GM12878 (cell line): ENCODE results near the gene CARD10. TPM values are rescaled to one million over a fixed set of nuclear protein-coding genes. Genes with fewer than 3 reads are reported as not detected.

Source experiments
- ATAC-seq: fragments of 200-7000 bp; cut with Tn5 transposase; 3 replicates; pipeline ENCODE4 v1.9.1; 2020; ENCODE audit warnings: mild to moderate bottlenecking, moderate library complexity
- BruUV-seq: library from RNA; stranded (reverse); fragments of 400-500 nt; replicated peaks from 2 replicates; lab custom pipeline; 2021; lab: Mats Ljungman, UMichigan
- CTCF ChIA-PET: fragments of 300-600 bp; sonication (Branson Sonifier 250); formaldehyde crosslinking; extraction: SDS; loops from one replicate; lab custom pipeline; 2021; ENCODE audit warnings: inconsistent platforms; lab: Yijun Ruan, JAX
- POLR2A ChIA-PET: fragments of 350-600 bp; formaldehyde crosslinking; extraction: SDS; loops from one replicate; lab custom pipeline; 2021; ENCODE audit warnings: inconsistent platforms; lab: Charles Lee
- RAD21 ChIA-PET: fragments of 300-600 bp; sonication (Branson Sonifier 250); formaldehyde crosslinking; loops from one replicate; lab custom pipeline; 2023; ENCODE audit warnings: antibody characterized with exemption; ENCODE audit not compliant: unreplicated experiment; lab: Charles Lee
- SMC1A ChIA-PET: fragments of 300-600 bp; sonication (Branson Sonifier 250); formaldehyde crosslinking; loops from one replicate; lab custom pipeline; 2023; ENCODE audit not compliant: unreplicated experiment, uncharacterized antibody; lab: Charles Lee
- DNase-seq: peaks from one replicate; pipeline ENCODE4 v3.0.0-alpha.2; 2011; ENCODE audit warnings: low read depth, low spot score
- FAIRE-seq: peaks from 3 replicates; lab custom pipeline; 2011; peaks lifted over from hg19 to GRCh38; lab: Jason Lieb, UNC
- H2AFZ ChIP-seq: 2 replicates; pipeline ENCODE4 v1.6.0; 2011; ENCODE audit warnings: low read depth, low read length, control low read depth; ENCODE audit not compliant: control insufficient read depth
- H3K27ac ChIP-seq: 2 replicates; pipeline ENCODE4 v1.5.1; 2011; ENCODE audit warnings: control low read depth; ENCODE audit not compliant: control insufficient read depth, insufficient read depth
- H3K27me3 ChIP-seq, 2 experiments: replicated peaks in 1 of 2; 2 replicates each; pipeline versions ENCODE4 v1.6.0 to v1.6.1; 2011; ENCODE audit warnings: low read length in 1 of 2; ENCODE audit not compliant: control insufficient read depth in 2 of 2, insufficient read depth in 2 of 2
- H3K36me3 ChIP-seq, 2 experiments: 2 replicates each; pipeline ENCODE4 v1.5.1; 2011; ENCODE audit warnings: low read length in 1 of 2; ENCODE audit not compliant: control insufficient read depth in 2 of 2, insufficient read depth in 2 of 2
- H3K4me1 ChIP-seq: 2 replicates; pipeline ENCODE4 v1.6.1; 2011; ENCODE audit warnings: mild to moderate bottlenecking, low read length, moderate library complexity, mixed read lengths; ENCODE audit not compliant: control insufficient read depth, insufficient read depth
- H3K4me2 ChIP-seq: 2 replicates; pipeline ENCODE4 v1.6.0; 2011; ENCODE audit warnings: control low read depth; ENCODE audit not compliant: control insufficient read depth, insufficient read depth
- H3K4me3 ChIP-seq: fragments of 200-600 bp; sonication (generic); 2 replicates; pipeline ENCODE4 v1.5.1; 2016
- H3K79me2 ChIP-seq: 2 replicates; pipeline ENCODE4 v1.6.0; 2011; ENCODE audit warnings: low read length; ENCODE audit not compliant: control insufficient read depth, insufficient read depth
- H3K9ac ChIP-seq: 2 replicates; pipeline ENCODE4 v1.8.0; 2011; ENCODE audit warnings: low read length, control low read depth, mixed read lengths; ENCODE audit not compliant: control insufficient read depth, insufficient read depth
- H3K9me3 ChIP-seq: replicated peaks from 3 replicates; pipeline ENCODE4 v1.5.1; 2011; ENCODE audit warnings: mild to moderate bottlenecking, low read length; ENCODE audit not compliant: control insufficient read depth, insufficient read depth
- H4K20me1 ChIP-seq: 2 replicates; pipeline ENCODE4 v1.6.0; 2011; ENCODE audit not compliant: control insufficient read depth, insufficient read depth
- BACH1 ChIP-seq: fragments of 450-650 bp; IDR thresholded peaks from 2 replicates; pipeline ENCODE4 v1.6.1; 2017; ENCODE audit warnings: mild to moderate bottlenecking, borderline replicate concordance
- JUND ChIP-seq: IDR thresholded peaks from 2 replicates; pipeline ENCODE4 v1.6.1; 2012; ENCODE audit warnings: low read depth, mild to moderate bottlenecking, low read length, improper control_type of control experiment, moderate library complexity
- NFXL1 ChIP-seq: fragments of 450-650 bp; IDR thresholded peaks from 2 replicates; pipeline ENCODE4 v1.6.1; 2017; ENCODE audit warnings: antibody characterized with exemption, mild to moderate bottlenecking, borderline replicate concordance
- NR2C2 ChIP-seq: IDR thresholded peaks from 2 replicates; pipeline ENCODE4 v1.6.1; 2011; ENCODE audit warnings: borderline replicate concordance, low read depth; ENCODE audit not compliant: control insufficient read depth, insufficient read length
- PAX8 ChIP-seq: fragments of 450-650 bp; IDR thresholded peaks from 2 replicates; pipeline ENCODE4 v1.6.1; 2017; ENCODE audit warnings: mild to moderate bottlenecking, moderate library complexity
- WGBS: methylation state at CpG from one replicate; pipeline ENCODE4 v1.1.6; 2016; ENCODE audit warnings: low lambda C conversion rate; ENCODE audit not compliant: insufficient replicate concordance, insufficient coverage; ENCODE audit errors: missing lambda C conversion rate; 5-methylcytosine and 5-hydroxymethylcytosine counted together
- in situ Hi-C: fragments of 300-500 bp; cut with MboI; formaldehyde crosslinking; loops from 9 replicates; pipeline ENCODE4 v1.14.3; 2018; ENCODE audit warnings: mixed read lengths
- intact Hi-C: fragments of 100-400 bp; cut with micrococcal nuclease; formaldehyde crosslinking; loops from one replicate; pipeline ENCODE4 v1.14.2; 2022; ENCODE audit not compliant: unreplicated experiment
- polyA plus RNA-seq, 11 experiments: library from polyadenylated mRNA; depleted of rRNA in 4 of 11; unstranded in 6 of 11; stranded (reverse) in 5 of 11; fragments of >200 nt; fragmentation: Nextera tagmentation in 4 of 11; fragmentation: Illumina TruSeq in 1 of 11; extraction: Ambion mirVana in 4 of 11; extraction: Trizol in 1 of 11; gene quantifications; 1 replicate in 1 of 11; 2 replicates in 10 of 11; pipeline versions ENCODE4 v1.2.1 to v1.2.3, GENCODE V29; 2011 to 2016; ENCODE audit warnings: inconsistent platforms in 2 of 11, missing spikeins in 2 of 11, low read depth in 1 of 11
- total RNA-seq, 4 experiments: library from RNA; depleted of rRNA in 3 of 4; stranded (reverse); fragments of >200 nt in 3 of 4; fragmentation: Illumina TruSeq in 1 of 4; extraction: Trizol in 1 of 4; gene quantifications; 2 replicates each; pipeline versions ENCODE4 v1.2.1 to v1.2.3, GENCODE V29; 2013 to 2021
- TF ChIP-seq, protein P1 (sequence below): fragments of 450-650 bp; formaldehyde crosslinking; IDR thresholded peaks from 2 replicates; pipeline ENCODE4 v1.5.0; 2022; ENCODE audit warnings: mild to moderate bottlenecking, missing genetic modification characterization
- TF ChIP-seq, protein P2 (sequence below): IDR thresholded peaks from 2 replicates; pipeline ENCODE4 v1.6.1; 2011; ENCODE audit warnings: low read depth, mild to moderate bottlenecking, low read length, moderate library complexity, borderline replicate concordance; ENCODE audit errors: extremely low read depth
- TF ChIP-seq, protein P3 (sequence below): fragments of 450-650 bp; IDR thresholded peaks from 2 replicates; pipeline ENCODE4 v1.6.1; 2016; ENCODE audit warnings: mild to moderate bottlenecking
- TF ChIP-seq, protein P4 (sequence below): fragments of 150-350 bp; IDR thresholded peaks from 2 replicates; pipeline ENCODE4 v1.6.1; 2014; ENCODE audit warnings: mild to moderate bottlenecking, low read depth, low read length

The CARD10 gene
- total and polyA plus RNA-seq, 10 of the 15 experiments (the other 5 are each of a cell fraction or from before 2014, with no cell fraction given) = 0.08 to 0.10 (median 0.10) TPM; not detected in 7

DNA sequence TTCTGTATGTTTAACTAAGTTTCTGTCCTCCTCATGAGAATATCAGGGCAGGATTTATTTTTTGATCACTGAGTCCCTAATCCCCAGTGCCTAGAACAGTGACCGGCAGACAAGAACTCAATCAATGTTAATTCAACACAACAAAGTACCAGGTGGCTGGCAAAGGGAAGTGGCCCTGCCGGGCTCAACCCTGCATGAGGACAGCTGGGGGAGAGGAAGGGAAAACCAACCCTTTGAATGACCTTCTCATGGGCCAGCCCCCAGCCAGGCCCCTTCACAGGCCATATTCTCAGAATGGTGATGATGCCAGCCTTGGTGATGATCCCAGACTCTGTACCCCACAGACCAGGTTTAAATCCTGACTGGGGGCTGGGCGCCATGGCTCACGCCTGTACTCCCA lies 31.6 kb downstream of the CARD10 start:
- RAD21 ChIA-PET = no interaction called here
- BruUV-seq = no TSS peak
- Histone ChIP-seq H2AFZ (no peak overlapping the region), H3K36me3 (no peaks in the 10 kb centered on the region; a peak in 1 of 4 replicates), H3K27me3 (no peaks in the 10 kb centered on the region), H3K9me3 (no peaks in the 10 kb centered on the region), H3K4me1 (peaks cover 17% of the 10 kb centered on the region), H3K4me2 (no peak overlapping the region), H3K27ac (no peak overlapping the region), H3K79me2 (peaks cover 40% of the 10 kb centered on the region), H3K9ac (no peak overlapping the region), H3K4me3 (no peak overlapping the region), H4K20me1 (no peaks in the 10 kb centered on the region)
- 56% methylated on average over 4 of the region's 4 CpGs for WGBS
- ATAC-seq = no peak
- intact Hi-C loops = no loop called here
- DNase-seq = no peak
- no peak for FAIRE-seq
- SMC1A ChIA-PET = interaction anchor here (1.4 to 2.2 kb wide), 2 partner anchors 29 to 51 kb away, joined by 5 to 7 read pairs; no protein-coding TSS in a partner anchor
- in situ Hi-C loops = no loop called here
- POLR2A ChIA-PET = no interaction called here
- CTCF ChIA-PET = interaction anchor here (0.6 to 4.0 kb wide), 4 partner anchors 10 to 52 kb away, joined by 3 to 27 read pairs (median 6); no protein-coding TSS in a partner anchor
- TF ChIP-seq JUND (no peak), PAX8 (no peak), NFXL1 (no peak), NR2C2 (no peak), BACH1 (no peak)
- TF ChIP-seq, protein P1, sequence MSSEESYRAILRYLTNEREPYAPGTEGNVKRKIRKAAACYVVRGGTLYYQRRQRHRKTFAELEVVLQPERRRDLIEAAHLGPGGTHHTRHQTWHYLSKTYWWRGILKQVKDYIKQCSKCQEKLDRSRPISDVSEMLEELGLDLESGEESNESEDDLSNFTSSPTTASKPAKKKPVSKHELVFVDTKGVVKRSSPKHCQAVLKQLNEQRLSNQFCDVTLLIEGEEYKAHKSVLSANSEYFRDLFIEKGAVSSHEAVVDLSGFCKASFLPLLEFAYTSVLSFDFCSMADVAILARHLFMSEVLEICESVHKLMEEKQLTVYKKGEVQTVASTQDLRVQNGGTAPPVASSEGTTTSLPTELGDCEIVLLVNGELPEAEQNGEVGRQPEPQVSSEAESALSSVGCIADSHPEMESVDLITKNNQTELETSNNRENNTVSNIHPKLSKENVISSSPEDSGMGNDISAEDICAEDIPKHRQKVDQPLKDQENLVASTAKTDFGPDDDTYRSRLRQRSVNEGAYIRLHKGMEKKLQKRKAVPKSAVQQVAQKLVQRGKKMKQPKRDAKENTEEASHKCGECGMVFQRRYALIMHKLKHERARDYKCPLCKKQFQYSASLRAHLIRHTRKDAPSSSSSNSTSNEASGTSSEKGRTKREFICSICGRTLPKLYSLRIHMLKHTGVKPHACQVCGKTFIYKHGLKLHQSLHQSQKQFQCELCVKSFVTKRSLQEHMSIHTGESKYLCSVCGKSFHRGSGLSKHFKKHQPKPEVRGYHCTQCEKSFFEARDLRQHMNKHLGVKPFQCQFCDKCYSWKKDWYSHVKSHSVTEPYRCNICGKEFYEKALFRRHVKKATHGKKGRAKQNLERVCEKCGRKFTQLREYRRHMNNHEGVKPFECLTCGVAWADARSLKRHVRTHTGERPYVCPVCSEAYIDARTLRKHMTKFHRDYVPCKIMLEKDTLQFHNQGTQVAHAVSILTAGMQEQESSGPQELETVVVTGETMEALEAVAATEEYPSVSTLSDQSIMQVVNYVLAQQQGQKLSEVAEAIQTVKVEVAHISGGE (CRISPR knock-in tag) = no peak
- TF ChIP-seq, protein P2, sequence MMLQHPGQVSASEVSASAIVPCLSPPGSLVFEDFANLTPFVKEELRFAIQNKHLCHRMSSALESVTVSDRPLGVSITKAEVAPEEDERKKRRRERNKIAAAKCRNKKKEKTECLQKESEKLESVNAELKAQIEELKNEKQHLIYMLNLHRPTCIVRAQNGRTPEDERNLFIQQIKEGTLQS = no peak
- TF ChIP-seq, protein P3, sequence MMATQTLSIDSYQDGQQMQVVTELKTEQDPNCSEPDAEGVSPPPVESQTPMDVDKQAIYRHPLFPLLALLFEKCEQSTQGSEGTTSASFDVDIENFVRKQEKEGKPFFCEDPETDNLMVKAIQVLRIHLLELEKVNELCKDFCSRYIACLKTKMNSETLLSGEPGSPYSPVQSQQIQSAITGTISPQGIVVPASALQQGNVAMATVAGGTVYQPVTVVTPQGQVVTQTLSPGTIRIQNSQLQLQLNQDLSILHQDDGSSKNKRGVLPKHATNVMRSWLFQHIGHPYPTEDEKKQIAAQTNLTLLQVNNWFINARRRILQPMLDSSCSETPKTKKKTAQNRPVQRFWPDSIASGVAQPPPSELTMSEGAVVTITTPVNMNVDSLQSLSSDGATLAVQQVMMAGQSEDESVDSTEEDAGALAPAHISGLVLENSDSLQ = no peak
- TF ChIP-seq, protein P4, sequence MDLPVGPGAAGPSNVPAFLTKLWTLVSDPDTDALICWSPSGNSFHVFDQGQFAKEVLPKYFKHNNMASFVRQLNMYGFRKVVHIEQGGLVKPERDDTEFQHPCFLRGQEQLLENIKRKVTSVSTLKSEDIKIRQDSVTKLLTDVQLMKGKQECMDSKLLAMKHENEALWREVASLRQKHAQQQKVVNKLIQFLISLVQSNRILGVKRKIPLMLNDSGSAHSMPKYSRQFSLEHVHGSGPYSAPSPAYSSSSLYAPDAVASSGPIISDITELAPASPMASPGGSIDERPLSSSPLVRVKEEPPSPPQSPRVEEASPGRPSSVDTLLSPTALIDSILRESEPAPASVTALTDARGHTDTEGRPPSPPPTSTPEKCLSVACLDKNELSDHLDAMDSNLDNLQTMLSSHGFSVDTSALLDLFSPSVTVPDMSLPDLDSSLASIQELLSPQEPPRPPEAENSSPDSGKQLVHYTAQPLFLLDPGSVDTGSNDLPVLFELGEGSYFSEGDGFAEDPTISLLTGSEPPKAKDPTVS = no peak
- TF ChIP-seq, all 136 proteins: peak for 0
